H1 (cell line): ENCODE results near the gene MYO1D. TPM values are rescaled to one million over a fixed set of nuclear protein-coding genes. Genes with fewer than 3 reads are reported as not detected.

ENCODE experiments used
- CTCF ChIA-PET: fragments of 300-600 bp; sonication (Branson Sonifier 250); formaldehyde crosslinking; loops from one replicate; lab custom pipeline; 2021; ENCODE audit not compliant: partially characterized antibody; lab: Charles Lee
- POLR2A ChIA-PET: fragments of 300-600 bp; sonication (Branson Sonifier 250); formaldehyde crosslinking; loops from one replicate; lab custom pipeline; 2021; ENCODE audit warnings: inconsistent platforms; ENCODE audit not compliant: partially characterized antibody; lab: Charles Lee
- DNase-seq, 2 experiments: peaks; one replicate each; pipeline versions ENCODE4 v3.0.0 to v3.0.0-alpha.2; 2010 to 2022; ENCODE audit warnings: low spot score in 2 of 2, low read depth in 1 of 2, mixed read lengths in 1 of 2
- FAIRE-seq: peaks from 2 replicates; lab custom pipeline; 2011; peaks lifted over from hg19 to GRCh38; lab: Jason Lieb, UNC
- H2AFZ ChIP-seq: 2 replicates; pipeline ENCODE4 v1.8.1; 2012; ENCODE audit warnings: low read length, inconsistent platforms
- H2AK5ac ChIP-seq: 2 replicates; pipeline ENCODE4 v1.6.1; 2013; ENCODE audit warnings: low read depth, low read length
- H2BK120ac ChIP-seq: replicated peaks from 2 replicates; pipeline ENCODE3; 2013; ENCODE audit warnings: low read depth, low read length, inconsistent platforms
- H2BK12ac ChIP-seq: 2 replicates; pipeline ENCODE4 v1.6.1; 2013; ENCODE audit warnings: low read depth, low read length
- H2BK15ac ChIP-seq: 2 replicates; pipeline ENCODE4 v1.6.1; 2013; ENCODE audit warnings: low read length
- H2BK20ac ChIP-seq: 2 replicates; pipeline ENCODE4 v1.6.1; 2013; ENCODE audit warnings: low read length
- H2BK5ac ChIP-seq: 2 replicates; pipeline ENCODE4 v1.6.1; 2013; ENCODE audit warnings: low read depth, low read length
- H3K14ac ChIP-seq: 2 replicates; pipeline ENCODE4 v1.6.1; 2013; ENCODE audit warnings: inconsistent platforms; ENCODE audit not compliant: insufficient read length
- H3K18ac ChIP-seq: 2 replicates; pipeline ENCODE4 v1.6.1; 2013; ENCODE audit warnings: low read length; ENCODE audit errors: extremely low read depth
- H3K23ac ChIP-seq: 2 replicates; pipeline ENCODE4 v1.6.1; 2013; ENCODE audit warnings: inconsistent platforms; ENCODE audit not compliant: insufficient read length
- H3K23me2 ChIP-seq: 2 replicates; pipeline ENCODE4 v1.6.1; 2013; ENCODE audit warnings: low read depth, low read length
- H3K27ac ChIP-seq: 2 replicates; pipeline ENCODE4 v1.6.1; 2011; ENCODE audit warnings: low read depth, low read length, inconsistent platforms
- H3K27me3 ChIP-seq, 4 experiments: replicated peaks in 1 of 4; 1 replicate in 1 of 4; 2 replicates in 3 of 4; pipeline versions ENCODE4 v1.6.1 to v1.8.1; 2011 to 2013; ENCODE audit warnings: low read length in 3 of 4, mild to moderate bottlenecking in 3 of 4, inconsistent platforms in 2 of 4, mixed read lengths in 2 of 4, moderate library complexity in 1 of 4; ENCODE audit not compliant: control insufficient read depth in 3 of 4, insufficient read depth in 3 of 4; ENCODE audit errors: extremely low read depth in 1 of 4
- H3K36me3 ChIP-seq, 4 experiments: 2 replicates each; pipeline versions ENCODE4 v1.6.1 to v1.8.1; 2011 to 2013; ENCODE audit warnings: mild to moderate bottlenecking in 4 of 4, low read length in 3 of 4, moderate library complexity in 2 of 4, control low read depth in 1 of 4, inconsistent platforms in 1 of 4; ENCODE audit not compliant: insufficient read depth in 4 of 4, control insufficient read depth in 2 of 4
- H3K4ac ChIP-seq: replicated peaks from 2 replicates; pipeline ENCODE3; 2013; ENCODE audit warnings: low read length, low read depth, mixed read lengths, inconsistent platforms; ENCODE audit not compliant: insufficient read length
- H3K4me1 ChIP-seq, 4 experiments: replicated peaks in 1 of 4; 1 replicate in 1 of 4; 2 replicates in 3 of 4; pipeline versions ENCODE4 v1.6.1 to v1.8.1; 2011 to 2013; ENCODE audit warnings: low read length in 3 of 4, inconsistent platforms in 2 of 4, mixed read lengths in 1 of 4; ENCODE audit not compliant: insufficient read depth in 4 of 4, control insufficient read depth in 3 of 4
- H3K4me2 ChIP-seq, 2 experiments: 2 replicates each; pipeline versions ENCODE4 v1.6.1 to v1.8.1; 2011 to 2013; ENCODE audit warnings: low read depth in 2 of 2, low read length in 2 of 2, control low read depth in 1 of 2, inconsistent platforms in 1 of 2, mild to moderate bottlenecking in 1 of 2; ENCODE audit not compliant: insufficient read depth in 1 of 2
- H3K4me3 ChIP-seq, 4 experiments: fragments of 200-600, 300-600 bp in 1 of 4; sonication (generic), shearing (Covaris generic), sonication (Bioruptor Twin) in 1 of 4; 2 replicates each; pipeline versions ENCODE4 v1.5.1 to v1.8.1; 2011 to 2016; ENCODE audit warnings: low read length in 4 of 4, low read depth in 3 of 4, control low read depth in 2 of 4, inconsistent platforms in 2 of 4, mild to moderate bottlenecking in 2 of 4, mixed read lengths in 1 of 4, moderate library complexity in 1 of 4; ENCODE audit not compliant: insufficient read depth in 2 of 4; ENCODE audit errors: extremely low read depth in 1 of 4
- H3K56ac ChIP-seq: replicated peaks from 2 replicates; pipeline ENCODE3; 2013; ENCODE audit warnings: low read depth, mild to moderate bottlenecking, mixed read lengths, low read length, inconsistent platforms; ENCODE audit not compliant: insufficient read length
- H3K79me1 ChIP-seq: 2 replicates; pipeline ENCODE4 v1.6.1; 2013; ENCODE audit warnings: low read depth, low read length, control low read depth
- H3K79me2 ChIP-seq, 2 experiments: 2 replicates each; pipeline versions ENCODE4 v1.6.1 to v1.8.1; 2012 to 2013; ENCODE audit warnings: low read length in 2 of 2, mild to moderate bottlenecking in 2 of 2, inconsistent platforms in 1 of 2; ENCODE audit not compliant: insufficient read depth in 2 of 2, control insufficient read depth in 1 of 2
- H3K9ac ChIP-seq, 4 experiments: replicated peaks in 1 of 4; 1 replicate in 1 of 4; 2 replicates in 3 of 4; pipeline versions ENCODE4 v1.6.1 to v1.8.1; 2011 to 2013; ENCODE audit warnings: low read depth in 3 of 4, low read length in 3 of 4, control low read depth in 2 of 4, mild to moderate bottlenecking in 2 of 4, moderate library complexity in 2 of 4, inconsistent platforms in 1 of 4; ENCODE audit errors: extremely low read depth in 1 of 4
- H3K9me3 ChIP-seq, 2 experiments: 2 replicates each; pipeline versions ENCODE4 v1.6.1 to v1.8.1; 2012 to 2013; ENCODE audit warnings: mild to moderate bottlenecking in 2 of 2, moderate library complexity in 2 of 2, control low read depth in 1 of 2, inconsistent platforms in 1 of 2, low read depth in 1 of 2, low read length in 1 of 2, mixed read lengths in 1 of 2; ENCODE audit not compliant: insufficient read depth in 2 of 2
- H4K20me1 ChIP-seq, 2 experiments: replicated peaks in 1 of 2; 2 replicates each; pipeline versions ENCODE3 to v1.8.1; 2011 to 2013; ENCODE audit warnings: inconsistent platforms in 2 of 2, low read length in 2 of 2, mild to moderate bottlenecking in 1 of 2; ENCODE audit not compliant: insufficient read depth in 2 of 2, control insufficient read depth in 1 of 2
- H4K5ac ChIP-seq: 2 replicates; pipeline ENCODE4 v1.6.1; 2013; ENCODE audit warnings: low read length, low read depth, mixed read lengths, inconsistent platforms; ENCODE audit not compliant: insufficient read length
- H4K8ac ChIP-seq: 2 replicates; pipeline ENCODE4 v1.8.0; 2013; ENCODE audit warnings: mild to moderate bottlenecking, moderate library complexity, low read length, inconsistent platforms; ENCODE audit not compliant: insufficient read depth; ENCODE audit errors: extremely low read depth
- H4K91ac ChIP-seq: replicated peaks from 2 replicates; pipeline ENCODE3; 2013; ENCODE audit warnings: low read length, mixed read lengths, inconsistent platforms; ENCODE audit not compliant: insufficient read length
- ATF3 ChIP-seq: IDR thresholded peaks from 2 replicates; pipeline ENCODE4 v1.6.1; 2011; ENCODE audit warnings: low read depth, mild to moderate bottlenecking, low read length; ENCODE audit not compliant: insufficient read depth
- BCL11A ChIP-seq, 2 experiments: IDR thresholded peaks; one replicate each; pipeline ENCODE4 v1.6.1; 2011; ENCODE audit warnings: low read depth in 2 of 2, low read length in 2 of 2, mild to moderate bottlenecking in 2 of 2
- CHD1 ChIP-seq: IDR thresholded peaks from 2 replicates; pipeline ENCODE4 v1.6.1; 2012; ENCODE audit warnings: low read depth, low read length, improper control_type of control experiment
- CHD2 ChIP-seq: IDR thresholded peaks from 2 replicates; pipeline ENCODE4 v1.6.1; 2012; ENCODE audit warnings: low read length, improper control_type of control experiment
- EGR1 ChIP-seq: IDR thresholded peaks from 2 replicates; pipeline ENCODE4 v1.6.1; 2011; ENCODE audit warnings: low read depth, low read length, borderline replicate concordance
- HDAC2 ChIP-seq, 2 experiments: fragments of 300-600 bp in 1 of 2; sonication (generic) in 1 of 2; IDR thresholded peaks; 2 replicates each; pipeline ENCODE4 v1.6.1; 2011 to 2012; ENCODE audit warnings: low read depth in 2 of 2, low read length in 2 of 2, mild to moderate bottlenecking in 2 of 2, moderate library complexity in 2 of 2, borderline replicate concordance in 1 of 2, inconsistent platforms in 1 of 2
- HDAC6 ChIP-seq: IDR thresholded peaks from one replicate; pipeline ENCODE4 v1.7.1; 2012; ENCODE audit warnings: low read depth, mild to moderate bottlenecking, inconsistent platforms, low read length, moderate library complexity
- MAFK ChIP-seq: IDR thresholded peaks from 2 replicates; pipeline ENCODE4 v1.6.1; 2012; ENCODE audit warnings: low read depth, mild to moderate bottlenecking, improper control_type of control experiment, low read length
- RAD21 ChIP-seq, 2 experiments: IDR thresholded peaks in 1 of 2; conservative IDR thresholded peaks in 1 of 2; 2 replicates each; pipeline ENCODE4 v1.6.1; 2011; ENCODE audit warnings: low read depth in 2 of 2, low read length in 2 of 2, improper control_type of control experiment in 1 of 2, inconsistent platforms in 1 of 2, mild to moderate bottlenecking in 1 of 2, moderate library complexity in 1 of 2
- SIN3A ChIP-seq, 2 experiments: IDR thresholded peaks in 1 of 2; conservative IDR thresholded peaks in 1 of 2; 2 replicates each; pipeline ENCODE4 v1.6.1; 2011 to 2012; ENCODE audit warnings: low read length in 2 of 2, improper control_type of control experiment in 1 of 2, low read depth in 1 of 2, mild to moderate bottlenecking in 1 of 2
- SP2 ChIP-seq: IDR thresholded peaks from 2 replicates; pipeline ENCODE4 v1.6.1; 2012; ENCODE audit warnings: mild to moderate bottlenecking, low read length, inconsistent platforms
- ZNF274 ChIP-seq: IDR thresholded peaks from 2 replicates; pipeline ENCODE4 v1.7.0; 2012; ENCODE audit warnings: low read length, borderline replicate concordance; ENCODE audit errors: extremely low read depth
- WGBS, 2 experiments: shearing (Covaris generic) in 1 of 2; methylation state at CpG; one replicate each; pipeline versions ENCODE4 v1.1.6 to v1.1.7; 2013 to 2015; ENCODE audit warnings: low lambda C conversion rate in 2 of 2, mixed read lengths in 2 of 2, inconsistent platforms in 1 of 2, low coverage in 1 of 2, missing lambda C conversion rate in 1 of 2; ENCODE audit not compliant: insufficient replicate concordance in 2 of 2, insufficient coverage in 1 of 2, insufficient read length in 1 of 2; ENCODE audit errors: extremely low coverage in 1 of 2, missing lambda C conversion rate in 1 of 2; 5-methylcytosine and 5-hydroxymethylcytosine counted together
- polyA plus RNA-seq, 7 experiments: library from polyadenylated mRNA; depleted of rRNA in 3 of 7; stranded (reverse) in 5 of 7; unstranded in 2 of 7; fragments of >200 nt in 5 of 7; fragments of 200-250 nt in 2 of 7; gene quantifications; 1 replicate in 5 of 7; 2 replicates in 1 of 7; 4 replicates in 1 of 7; pipeline versions ENCODE4 v1.2.1 to v1.2.3, GENCODE V29; 2011 to 2013; ENCODE audit warnings: missing spikeins in 2 of 7, mixed read lengths in 2 of 7
- total RNA-seq: library from RNA; stranded (reverse); fragmentation: NEBNext Ultra II Directional; extraction: Animal tissue kit (Norgen Biotek cat#: 25700); gene quantifications from 2 replicates; pipeline ENCODE4 v1.2.1, GENCODE V29; 2021

The MYO1D gene
- total and polyA plus RNA-seq, 2 of the 8 experiments (the other 6 are each of a cell fraction or from before 2014, with no cell fraction given), result 6.5 to 25.4 TPM

GRCh38 chr17:32584792-32585191 is 292.1 kb downstream of the MYO1D start:
- H2BK20ac ChIP-seq, result no peak overlapping the region
- H3K4me1 ChIP-seq, result no peaks in the 10 kb centered on the region
- H3K14ac ChIP-seq, result no peak overlapping the region
- DNase-seq (no peak), FAIRE-seq (no peak)
- 96% methylated on average over 1 of the region's 1 CpG; no CpG with 5 or more reads in 1 of the 2 experiments for WGBS, 2 experiments
- H3K56ac ChIP-seq, result no peak overlapping the region
- H4K91ac ChIP-seq, result no peak overlapping the region
- no peak overlapping the region for H3K4ac ChIP-seq
- ChIA-PET POLR2A (interaction anchor here (0.6 to 1.3 kb wide), 2 partner anchors 11 to 22 kb away, joined by 3 to 4 read pairs; no protein-coding TSS in a partner anchor), CTCF (interaction anchor here (0.7 kb wide), 1 partner anchor 465 kb away, joined by 3 read pairs; no protein-coding TSS in a partner anchor)
- no peak for TF ChIP-seq MAFK
- TF ChIP-seq EGR1, result no peak
- no peak for TF ChIP-seq CHD1
- TF ChIP-seq ZNF274, result no peak
- TF ChIP-seq SIN3A (conservative IDR thresholded peaks at IDR 0.05 in 1 of 2, IDR thresholded peaks at IDR 0.05 in 1 of 2; ENCODE audit: low read depth in 1 of 2, low read length in 2 of 2), result no peak
- no peak for TF ChIP-seq ATF3
- TF ChIP-seq CHD2, result no peak
- TF ChIP-seq HDAC2 (IDR thresholded peaks at IDR 0.05; ENCODE audit: borderline replicate concordance in 1 of 2, low read depth in 2 of 2, low read length in 2 of 2), result no peak
- no peak for TF ChIP-seq SP2
- no peak for TF ChIP-seq RAD21 (IDR thresholded peaks at IDR 0.05 in 1 of 2, conservative IDR thresholded peaks at IDR 0.05 in 1 of 2; ENCODE audit: low read depth in 2 of 2, low read length in 2 of 2)
- no peak for TF ChIP-seq HDAC6
- TF ChIP-seq BCL11A (IDR thresholded peaks at IDR 0.05; ENCODE audit: low read depth in 2 of 2, low read length in 2 of 2), result no peak
- H3K4me3 ChIP-seq, result no peak overlapping the region
- no peak overlapping the region for H2BK120ac ChIP-seq
- H3K23me2 ChIP-seq, result no peaks in the 10 kb centered on the region
- no peak overlapping the region for H4K5ac ChIP-seq
- no peak overlapping the region for H2AFZ ChIP-seq
- no peak overlapping the region for H2AK5ac ChIP-seq
- no peaks in the 10 kb centered on the region for H3K79me2 ChIP-seq
- H3K79me1 ChIP-seq, result no peaks in the 10 kb centered on the region
- H3K9ac ChIP-seq, result no peak overlapping the region
- H3K18ac ChIP-seq, result no peak overlapping the region
- no peak overlapping the region for H2BK5ac ChIP-seq
- no peaks in the 10 kb centered on the region for H4K20me1 ChIP-seq
- no peak overlapping the region for H3K23ac ChIP-seq
- no peaks in the 10 kb centered on the region for H3K27me3 ChIP-seq
- H2BK15ac ChIP-seq, result no peak overlapping the region
- H3K4me2 ChIP-seq, result no peak overlapping the region
- H4K8ac ChIP-seq, result no peak overlapping the region
- H2BK12ac ChIP-seq, result no peak overlapping the region
- no peaks in the 10 kb centered on the region for H3K9me3 ChIP-seq
- H3K36me3 ChIP-seq, result no peaks in the 10 kb centered on the region
- H3K27ac ChIP-seq, result no peak overlapping the region
